ENCODE results near the gene CHCHD2. TPM values are rescaled to one million over a fixed set of nuclear protein-coding genes. Genes with fewer than 3 reads are reported as not detected.
A peak's percentile ranks its signal among the peaks of the same experiment; 100 is the strongest.
"Not testable (repeated sequence)": the region's sequence is repeated elsewhere in the genome, so short reads cannot be mapped to it uniquely, and the experiment has no call there.

CHCHD2 gene
- total and polyA plus RNA-seq, 12 donors, result 217 to 1,335 (median 785) TPM

GRCh38 chr7:56097700-56098099 lies 8.6 kb downstream of the CHCHD2 start:
- 25 to 48% (median 37%) methylated on average over 4 to 5 of the region's 5 CpGs for WGBS, 4 donors
- Histone ChIP-seq H3K27ac (peak overlapping the region in 3 of 5 donors; percentile 0 to 68 (median 62)), H3K4me1 (replicated peaks in 1 of 2) (peaks cover 6 to 7% of the 10 kb centered on the region in 2 donors), H3K36me3 (replicated peaks in 1 of 2) (peaks cover 0 to 37% of the 10 kb centered on the region in 2 donors), H3K4me3 (no peak overlapping the region), H3K9me3 (replicated peaks in 1 of 3) (no peaks in the 10 kb centered on the region), H3K27me3 (no peaks in the 10 kb centered on the region)
- peak; percentile 60 to 80 (median 76) for DNase-seq
- intact Hi-C loops (cut with DNase I), result no loop called here
- no peak for TF ChIP-seq CTCF (IDR thresholded peaks at IDR 0.05)
- TF ChIP-seq POLR2A (IDR thresholded peaks at IDR 0.05), result no peak

GRCh38 chr7:56092789-56093531 lies 13.3 kb downstream of the CHCHD2 start, which contains the start of gene PHKG1:
Gene PHKG1, minus strand, starts transcription at chr7:56092952. Its CDS starts 4,011 bp downstream, at chr7:56088941.
- 12 to 32% (median 29%) methylated on average over 11 to 19 of the region's 19 CpGs for WGBS, 4 donors
- Histone ChIP-seq H3K27me3 (no peaks in the 10 kb centered on the region), H3K27ac (peak within 1 kb of the TSS in 4 of 5 donors; percentile 61 to 77 (median 74)), H3K9me3 (replicated peaks in 1 of 3) (no peaks in the 10 kb centered on the region), H3K4me1 (replicated peaks in 1 of 2) (peaks cover 10 to 15% of the 10 kb centered on the region in 2 donors), H3K36me3 (replicated peaks in 1 of 2) (no peaks in the 10 kb centered on the region), H3K4me3 (peak within 1 kb of the TSS in 1 of 4 donors; percentile 38)
- peak; percentile 90 to 96 (median 92) for DNase-seq
- TF ChIP-seq CTCF (IDR thresholded peaks at IDR 0.05), result peak; percentile 18 to 65 (median 46)
- TF ChIP-seq POLR2A (IDR thresholded peaks at IDR 0.05), result peak in 1 of 2 donors; percentile 52
- intact Hi-C loops (cut with DNase I), result no loop called here

GRCh38 chr7:56092388-56092787 lies 13.9 kb downstream of the CHCHD2 start:
- Histone ChIP-seq H3K27ac (peak overlapping the region in 4 of 5 donors; percentile 61 to 77 (median 74)), H3K4me1 (replicated peaks in 1 of 2) (peaks cover 9 to 15% of the 10 kb centered on the region in 2 donors), H3K4me3 (peak overlapping the region in 1 of 4 donors; percentile 38)
- H3K36me3 ChIP-seq (replicated peaks in 1 of 2); H3K27me3 ChIP-seq; intact Hi-C loops (cut with DNase I); H3K9me3 ChIP-seq (replicated peaks in 1 of 3): not testable (repeated sequence)
- peak in 1 of 7 donors; percentile 14 for DNase-seq
- WGBS, 4 donors, result 28 to 43% (median 41%) methylated on average over 4 to 6 of the region's 6 CpGs

GRCh38 chr7:56091591-56091990 lies 14.7 kb downstream of the CHCHD2 start:
- Histone ChIP-seq H3K27me3 (no peaks in the 10 kb centered on the region), H3K36me3 (replicated peaks in 1 of 2) (no peaks in the 10 kb centered on the region), H3K27ac (peak overlapping the region in 1 of 5 donors; percentile 77), H3K4me1 (replicated peaks in 1 of 2) (peaks cover 7 to 15% of the 10 kb centered on the region in 2 donors), H3K4me3 (no peak overlapping the region), H3K9me3 (replicated peaks in 1 of 3) (no peaks in the 10 kb centered on the region)
- WGBS, 4 donors, result 83 to 95% (median 87%) methylated on average over 1 to 3 of the region's 3 CpGs
- intact Hi-C loops (cut with DNase I), result no loop called here
- TF ChIP-seq CTCF (IDR thresholded peaks at IDR 0.05) (no peak), POLR2A (IDR thresholded peaks at IDR 0.05) (no peak)
- peak in 1 of 7 donors; percentile 15 for DNase-seq

All from adrenal gland (tissue), 12 donors.